IMR-90 (cell line): Measurements from ENCODE around the gene B3GAT1. TPM values are rescaled to one million over a fixed set of nuclear protein-coding genes. Genes with fewer than 3 reads are reported as not detected.

Source experiments
- ATAC-seq: fragments of 200-7000 bp; cut with Tn5 transposase; 2 replicates; pipeline ENCODE4 v1.9.1; 2020; ENCODE audit warnings: low read depth, mild to moderate bottlenecking, moderate library complexity
- BruUV-seq: library from RNA; stranded (reverse); fragments of 400-500 nt; replicated peaks from 2 replicates; lab custom pipeline; 2021; lab: Mats Ljungman, UMichigan
- CTCF ChIA-PET: fragments of 300-600 bp; formaldehyde crosslinking; extraction: SDS; loops from one replicate; lab custom pipeline; 2021; ENCODE audit warnings: antibody characterized with exemption; lab: Yijun Ruan, JAX
- POLR2A ChIA-PET: fragments of 300-600 bp; sonication (Branson Sonifier 250); formaldehyde crosslinking; loops from one replicate; lab custom pipeline; 2022; ENCODE audit warnings: antibody characterized with exemption; ENCODE audit not compliant: unreplicated experiment; lab: Charles Lee
- DNase-seq: peaks from one replicate; pipeline ENCODE4 v3.0.0; 2013
- H2AFZ ChIP-seq: replicated peaks from 2 replicates; pipeline ENCODE3; 2013; ENCODE audit warnings: low read length, mild to moderate bottlenecking; ENCODE audit not compliant: poor library complexity
- H2AK5ac ChIP-seq: 2 replicates; pipeline ENCODE4 v1.6.1; 2013; ENCODE audit warnings: low read depth, low read length, inconsistent platforms
- H2AK9ac ChIP-seq: replicated peaks from 2 replicates; pipeline ENCODE3; 2013; ENCODE audit warnings: mild to moderate bottlenecking, low read depth, low read length, moderate library complexity; ENCODE audit not compliant: poor library complexity
- H2BK120ac ChIP-seq: 2 replicates; pipeline ENCODE4 v1.6.1; 2013; ENCODE audit warnings: low read depth, low read length, inconsistent platforms
- H2BK15ac ChIP-seq: 3 replicates; pipeline ENCODE4 v1.6.1; 2013; ENCODE audit warnings: low read depth, low read length, inconsistent platforms
- H2BK20ac ChIP-seq: 2 replicates; pipeline ENCODE4 v1.6.1; 2013; ENCODE audit warnings: low read depth, mild to moderate bottlenecking, inconsistent platforms, low read length, moderate library complexity
- H2BK5ac ChIP-seq: 2 replicates; pipeline ENCODE4 v1.6.1; 2013; ENCODE audit warnings: mild to moderate bottlenecking, low read depth, low read length, inconsistent platforms; ENCODE audit not compliant: poor library complexity, severe bottlenecking
- H3K14ac ChIP-seq: replicated peaks from 2 replicates; pipeline ENCODE4 v1.6.1; 2013; ENCODE audit warnings: low read depth, low read length, inconsistent platforms
- H3K18ac ChIP-seq: 2 replicates; pipeline ENCODE4 v1.6.1; 2013; ENCODE audit warnings: low read depth, low read length, control low read depth
- H3K23ac ChIP-seq: 2 replicates; pipeline ENCODE4 v1.6.1; 2013; ENCODE audit warnings: low read depth, low read length, inconsistent platforms
- H3K27ac ChIP-seq: 2 replicates; pipeline ENCODE4 v1.5.1; 2013; ENCODE audit warnings: mild to moderate bottlenecking, control low read depth, low read length; ENCODE audit not compliant: insufficient read depth
- H3K27me3 ChIP-seq: 2 replicates; pipeline ENCODE4 v1.6.1; 2013; ENCODE audit warnings: low read length; ENCODE audit not compliant: control insufficient read depth, insufficient read depth
- H3K36me3 ChIP-seq: 2 replicates; pipeline ENCODE4 v1.6.1; 2013; ENCODE audit warnings: low read length, mixed read lengths; ENCODE audit not compliant: control insufficient read depth, insufficient read depth
- H3K4ac ChIP-seq: 2 replicates; pipeline ENCODE4 v1.6.1; 2013; ENCODE audit warnings: low read depth, low read length, inconsistent platforms
- H3K4me1 ChIP-seq: 2 replicates; pipeline ENCODE4 v1.6.1; 2013; ENCODE audit warnings: low read length, mixed read lengths; ENCODE audit not compliant: control insufficient read depth, insufficient read depth
- H3K4me2 ChIP-seq: 2 replicates; pipeline ENCODE4 v1.6.1; 2013; ENCODE audit warnings: low read depth, mild to moderate bottlenecking, control low read depth, low read length, moderate library complexity
- H3K4me3 ChIP-seq: 2 replicates; pipeline ENCODE4 v1.5.1; 2013; ENCODE audit warnings: low read depth, mild to moderate bottlenecking, control low read depth, low read length, moderate library complexity; ENCODE audit not compliant: insufficient read depth
- H3K56ac ChIP-seq: 2 replicates; pipeline ENCODE4 v1.6.1; 2013; ENCODE audit warnings: low read length, inconsistent platforms; ENCODE audit not compliant: insufficient read depth; ENCODE audit errors: extremely low read depth
- H3K79me1 ChIP-seq, 2 experiments: 2 replicates each; pipeline ENCODE4 v1.6.1; 2013; ENCODE audit warnings: low read length in 2 of 2, inconsistent platforms in 1 of 2, low read depth in 1 of 2
- H3K9ac ChIP-seq: 2 replicates; pipeline ENCODE4 v1.6.1; 2013; ENCODE audit warnings: low read depth, low read length, control low read depth
- H3K9me1 ChIP-seq: 2 replicates; pipeline ENCODE4 v1.6.1; 2013; ENCODE audit warnings: low read length, inconsistent platforms; ENCODE audit not compliant: insufficient read depth
- H3K9me3 ChIP-seq: 2 replicates; pipeline ENCODE4 v1.6.1; 2013; ENCODE audit warnings: low read length; ENCODE audit not compliant: control insufficient read depth, insufficient read depth
- H4K20me1 ChIP-seq: 2 replicates; pipeline ENCODE4 v1.6.1; 2013; ENCODE audit warnings: low read length, inconsistent platforms; ENCODE audit not compliant: insufficient read depth
- H4K5ac ChIP-seq: 2 replicates; pipeline ENCODE4 v1.6.1; 2013; ENCODE audit warnings: mild to moderate bottlenecking, low read depth, low read length, control low read depth
- H4K8ac ChIP-seq, 2 experiments: 2 replicates each; pipeline ENCODE4 v1.6.1; 2013; ENCODE audit warnings: low read depth in 2 of 2, low read length in 2 of 2, control low read depth in 1 of 2, inconsistent platforms in 1 of 2
- H4K91ac ChIP-seq: 2 replicates; pipeline ENCODE4 v1.6.1; 2013; ENCODE audit warnings: low read depth, low read length, inconsistent platforms; ENCODE audit not compliant: insufficient read depth
- NFE2L2 ChIP-seq: fragments of 150-350 bp; IDR thresholded peaks from 2 replicates; pipeline ENCODE4 v1.6.1; 2016; ENCODE audit warnings: low read depth, mild to moderate bottlenecking, low read length
- SMC3 ChIP-seq: fragments of 150-350 bp; IDR thresholded peaks from 2 replicates; pipeline ENCODE4 v1.6.1; 2016; ENCODE audit warnings: low read depth, mild to moderate bottlenecking, antibody characterized with exemption, low read length, moderate library complexity
- WGBS, 2 experiments: methylation state at CpG; one replicate each; pipeline versions ENCODE4 v1.1.5 to v1.1.7; 2013; ENCODE audit warnings: missing lambda C conversion rate in 2 of 2; ENCODE audit not compliant: insufficient read length in 1 of 2; ENCODE audit errors: extremely low coverage in 2 of 2; 5-methylcytosine and 5-hydroxymethylcytosine counted together
- dilution Hi-C: fragments of 300-500 bp; cut with HindIII; formaldehyde crosslinking; loops from one replicate; pipeline ENCODE4 v1.14.3; 2018; ENCODE audit warnings: low sequenced_read_pairs; ENCODE audit not compliant: unreplicated experiment
- in situ Hi-C: fragments of 300-500 bp; cut with MboI; formaldehyde crosslinking; loops from 3 replicates; pipeline ENCODE4 v1.14.3; 2019; ENCODE audit warnings: low sequenced_read_pairs, inconsistent platforms, mixed read lengths
- intact Hi-C: fragments of 100-400 bp; cut with micrococcal nuclease; formaldehyde crosslinking; loops from 2 replicates; pipeline ENCODE4 v1.10.0; 2022
- polyA plus RNA-seq, 3 experiments: library from polyadenylated mRNA; depleted of rRNA; stranded (reverse); fragments of >200 nt; gene quantifications; 2 replicates each; pipeline ENCODE4 v1.2.3, GENCODE V29; 2012; ENCODE audit warnings: low replicate concordance in 1 of 3
- total RNA-seq: library from RNA; depleted of rRNA; stranded (reverse); fragments of >200 nt; gene quantifications from 2 replicates; pipeline ENCODE4 v1.2.3, GENCODE V29; 2012
- TF ChIP-seq, protein P1 (sequence below): conservative IDR thresholded peaks from 2 replicates; pipeline ENCODE4 v1.5.1; 2012; ENCODE audit warnings: mild to moderate bottlenecking, low read depth, low read length, improper control_type of control experiment
- TF ChIP-seq, protein P2 (sequence below): fragments of 150-350 bp; IDR thresholded peaks from 2 replicates; pipeline ENCODE4 v1.6.1; 2017; ENCODE audit warnings: mild to moderate bottlenecking, antibody characterized with exemption, low read length, low read depth

Gene B3GAT1
- total and polyA plus RNA-seq, 2 of the 4 experiments (the other 2 are of a cell fraction): not detected

DNA sequence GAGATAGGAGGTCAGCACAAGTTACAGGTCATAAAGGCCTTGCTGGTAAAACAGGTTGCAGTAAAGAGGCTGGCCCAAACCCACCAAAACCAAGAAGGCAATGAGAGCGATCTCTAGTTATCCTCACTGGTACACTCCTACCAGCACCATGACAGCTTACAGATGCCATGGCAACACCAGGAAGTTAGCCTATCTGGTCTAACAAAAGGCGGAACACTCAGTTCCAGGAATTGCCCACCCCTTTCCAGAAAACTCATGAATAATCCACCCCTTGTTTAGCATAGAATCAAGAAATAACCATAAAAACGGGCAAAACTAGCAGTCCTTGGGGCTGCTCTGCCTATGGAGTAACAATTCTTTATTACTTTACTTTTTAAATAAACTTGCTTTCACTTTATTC lies 43.5 kb upstream of the B3GAT1 start:
- intact Hi-C loops: no loop called here
- POLR2A ChIA-PET: no interaction called here

More for the DNA sequence above, 43.5 kb upstream of the B3GAT1 start:
- dilution Hi-C loops (no loop called here), in situ Hi-C loops (no loop called here)
- TF ChIP-seq, protein P1, sequence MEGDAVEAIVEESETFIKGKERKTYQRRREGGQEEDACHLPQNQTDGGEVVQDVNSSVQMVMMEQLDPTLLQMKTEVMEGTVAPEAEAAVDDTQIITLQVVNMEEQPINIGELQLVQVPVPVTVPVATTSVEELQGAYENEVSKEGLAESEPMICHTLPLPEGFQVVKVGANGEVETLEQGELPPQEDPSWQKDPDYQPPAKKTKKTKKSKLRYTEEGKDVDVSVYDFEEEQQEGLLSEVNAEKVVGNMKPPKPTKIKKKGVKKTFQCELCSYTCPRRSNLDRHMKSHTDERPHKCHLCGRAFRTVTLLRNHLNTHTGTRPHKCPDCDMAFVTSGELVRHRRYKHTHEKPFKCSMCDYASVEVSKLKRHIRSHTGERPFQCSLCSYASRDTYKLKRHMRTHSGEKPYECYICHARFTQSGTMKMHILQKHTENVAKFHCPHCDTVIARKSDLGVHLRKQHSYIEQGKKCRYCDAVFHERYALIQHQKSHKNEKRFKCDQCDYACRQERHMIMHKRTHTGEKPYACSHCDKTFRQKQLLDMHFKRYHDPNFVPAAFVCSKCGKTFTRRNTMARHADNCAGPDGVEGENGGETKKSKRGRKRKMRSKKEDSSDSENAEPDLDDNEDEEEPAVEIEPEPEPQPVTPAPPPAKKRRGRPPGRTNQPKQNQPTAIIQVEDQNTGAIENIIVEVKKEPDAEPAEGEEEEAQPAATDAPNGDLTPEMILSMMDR: no peak
- TF ChIP-seq, protein P2, sequence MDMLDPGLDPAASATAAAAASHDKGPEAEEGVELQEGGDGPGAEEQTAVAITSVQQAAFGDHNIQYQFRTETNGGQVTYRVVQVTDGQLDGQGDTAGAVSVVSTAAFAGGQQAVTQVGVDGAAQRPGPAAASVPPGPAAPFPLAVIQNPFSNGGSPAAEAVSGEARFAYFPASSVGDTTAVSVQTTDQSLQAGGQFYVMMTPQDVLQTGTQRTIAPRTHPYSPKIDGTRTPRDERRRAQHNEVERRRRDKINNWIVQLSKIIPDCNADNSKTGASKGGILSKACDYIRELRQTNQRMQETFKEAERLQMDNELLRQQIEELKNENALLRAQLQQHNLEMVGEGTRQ: no peak
- TF ChIP-seq SMC3: no peak
- no peak for TF ChIP-seq NFE2L2
- Histone ChIP-seq H3K36me3 (no peaks in the 10 kb centered on the region), H4K20me1 (no peaks in the 10 kb centered on the region), H3K4ac (no peak overlapping the region), H3K18ac (no peak overlapping the region), H4K5ac (no peak overlapping the region), H3K9me1 (no peaks in the 10 kb centered on the region), H3K79me1 (no peaks in the 10 kb centered on the region), H4K91ac (no peak overlapping the region), H2BK120ac (no peak overlapping the region), H2BK20ac (no peak overlapping the region), H3K9ac (no peak overlapping the region), H3K56ac (no peak overlapping the region), H3K14ac (no peak overlapping the region), H2AK5ac (no peak overlapping the region), H3K23ac (no peak overlapping the region), H2AK9ac (no peak overlapping the region), H3K27ac (no peak overlapping the region), H3K4me2 (no peak overlapping the region), H2BK15ac (no peak overlapping the region), H2BK5ac (no peak overlapping the region), H3K4me3 (no peak overlapping the region), H4K8ac (no peak overlapping the region), H3K9me3 (peaks cover 44% of the 10 kb centered on the region), H2AFZ (no peak overlapping the region), H3K4me1 (no peaks in the 10 kb centered on the region), H3K27me3 (no peaks in the 10 kb centered on the region)
- ATAC-seq (no peak), DNase-seq (no peak)
- WGBS, 2 experiments: no CpG with 5 or more reads among the region's 3 CpGs
- BruUV-seq: no TSS peak
- CTCF ChIA-PET: no interaction called here
